Measurements from ENCODE around the gene MAST3.

MAST3 gene

GRCh38 chr19:18165794-18166544, 68.4 kb downstream of the MAST3 start:
- TF ChIP-seq MYC (IDR thresholded peaks at IDR 0.05; ENCODE audit: low read depth, low read length) = no peak
- no peak for TF ChIP-seq POLR2A (IDR thresholded peaks at IDR 0.05; ENCODE audit: extremely low read depth, insufficient read length)
- TF ChIP-seq MAX (IDR thresholded peaks at IDR 0.05; ENCODE audit: low read depth, low read length) = no peak
- no peak for TF ChIP-seq CTCF (IDR thresholded peaks at IDR 0.05; ENCODE audit: low read depth, low read length)
- no peak for DNase-seq (ENCODE audit: low read depth)
- no peak overlapping the region for H3K4me3 ChIP-seq (ENCODE audit: low read depth, low read length)

DNA sequence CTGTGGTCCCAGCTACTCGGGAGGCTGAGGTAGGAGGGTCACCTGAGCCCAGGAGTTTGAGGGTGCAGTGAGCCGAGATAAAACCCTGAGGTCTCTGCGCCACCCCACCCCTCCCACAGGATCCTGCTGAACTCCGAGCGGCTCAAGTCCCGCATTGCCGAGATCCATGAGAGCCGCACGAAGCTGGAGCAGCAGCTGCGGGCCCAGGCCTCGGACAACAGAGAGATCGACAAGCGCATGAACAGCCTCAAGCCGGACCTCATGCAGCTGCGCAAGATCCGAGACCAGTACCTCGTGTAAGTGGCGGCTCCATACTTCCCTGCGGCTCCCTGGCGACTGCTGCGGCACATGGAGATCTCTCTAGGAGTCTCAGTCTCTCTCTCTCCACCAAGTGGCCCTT, 69.4 kb downstream of the MAST3 start:
- DNase-seq (ENCODE audit: low read depth) = no peak
- TF ChIP-seq CTCF (IDR thresholded peaks at IDR 0.05; ENCODE audit: low read depth, low read length) (no peak), MAX (IDR thresholded peaks at IDR 0.05; ENCODE audit: low read depth, low read length) (no peak), POLR2A (IDR thresholded peaks at IDR 0.05; ENCODE audit: extremely low read depth, insufficient read length) (no peak), MYC (IDR thresholded peaks at IDR 0.05; ENCODE audit: low read depth, low read length) (no peak)
- no peak overlapping the region for H3K4me3 ChIP-seq (ENCODE audit: low read depth, low read length)

DNA sequence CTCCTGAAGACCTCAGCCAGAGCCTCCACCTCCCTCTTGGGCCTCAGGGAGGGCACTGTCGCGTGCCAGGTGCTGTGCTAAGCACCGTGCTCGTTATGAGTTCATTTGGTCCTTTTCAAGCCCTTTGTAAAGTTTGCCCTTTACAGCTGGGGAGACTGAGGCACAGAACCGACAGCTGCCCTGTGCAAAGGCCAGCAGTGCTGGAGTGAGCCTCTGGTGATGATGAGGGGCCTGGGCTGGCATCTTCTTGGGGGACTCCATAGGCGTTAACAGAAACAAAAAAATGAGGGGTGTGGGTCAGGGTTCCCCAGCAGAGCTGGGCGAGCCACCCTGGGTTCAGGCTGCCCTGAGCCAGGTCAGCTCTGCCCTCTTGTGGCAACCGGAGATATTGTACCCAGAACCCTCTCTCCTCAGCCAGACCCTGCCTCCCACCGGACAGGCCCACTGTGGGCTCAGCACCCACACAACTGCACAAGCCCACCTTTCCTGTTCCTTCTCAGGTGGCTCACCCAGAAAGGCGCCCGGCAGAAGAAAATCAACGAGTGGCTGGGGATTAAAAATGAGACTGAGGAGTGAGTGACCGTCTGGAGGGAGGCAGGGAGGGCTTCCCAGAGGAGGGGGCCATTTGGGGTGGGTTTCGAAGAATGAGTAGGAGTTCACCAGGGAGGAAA, 70.5 kb downstream of the MAST3 start:
- no peak overlapping the region for H3K4me3 ChIP-seq (ENCODE audit: low read depth, low read length)
- peak; percentile 59 for DNase-seq (ENCODE audit: low read depth)
- TF ChIP-seq MAX (IDR thresholded peaks at IDR 0.05; ENCODE audit: low read depth, low read length) = no peak
- TF ChIP-seq CTCF (IDR thresholded peaks at IDR 0.05; ENCODE audit: low read depth, low read length) = peak; percentile 73

DNA sequence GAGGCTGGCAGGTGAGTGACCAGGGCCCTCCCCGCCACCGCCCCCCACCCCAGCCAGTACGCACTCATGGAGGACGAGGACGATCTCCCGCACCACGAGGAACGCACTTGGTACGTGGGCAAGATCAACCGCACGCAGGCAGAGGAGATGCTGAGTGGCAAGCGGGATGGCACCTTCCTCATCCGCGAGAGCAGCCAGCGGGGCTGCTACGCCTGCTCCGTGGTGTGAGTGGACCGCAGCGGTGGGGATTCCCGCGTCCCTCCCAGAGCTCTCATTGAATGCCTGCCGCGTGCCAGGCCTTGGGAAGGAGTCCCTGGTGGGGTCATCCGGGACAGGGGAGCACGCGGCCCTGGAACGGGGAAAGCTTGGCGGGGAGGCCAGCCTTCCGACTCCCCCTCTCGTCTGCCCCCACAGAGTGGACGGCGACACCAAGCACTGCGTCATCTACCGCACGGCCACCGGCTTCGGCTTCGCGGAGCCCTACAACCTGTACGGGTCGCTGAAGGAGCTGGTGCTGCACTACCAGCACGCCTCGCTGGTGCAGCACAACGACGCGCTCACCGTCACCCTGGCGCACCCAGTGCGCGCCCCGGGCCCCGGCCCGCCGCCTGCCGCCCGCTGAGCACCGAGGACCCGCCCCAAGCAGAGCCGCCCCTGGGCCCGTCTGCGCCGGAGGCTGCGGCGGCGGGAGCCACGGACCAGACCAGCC, 71.2 kb downstream of the MAST3 start:
- no peak for DNase-seq (ENCODE audit: low read depth)
- TF ChIP-seq MYC (IDR thresholded peaks at IDR 0.05; ENCODE audit: low read depth, low read length) = no peak
- no peak for TF ChIP-seq POLR2A (IDR thresholded peaks at IDR 0.05; ENCODE audit: extremely low read depth, insufficient read length)
- TF ChIP-seq CTCF (IDR thresholded peaks at IDR 0.05; ENCODE audit: low read depth, low read length) = no peak
- TF ChIP-seq MAX (IDR thresholded peaks at IDR 0.05; ENCODE audit: low read depth, low read length) = no peak
- no peak overlapping the region for H3K4me3 ChIP-seq (ENCODE audit: low read depth, low read length)

DNA sequence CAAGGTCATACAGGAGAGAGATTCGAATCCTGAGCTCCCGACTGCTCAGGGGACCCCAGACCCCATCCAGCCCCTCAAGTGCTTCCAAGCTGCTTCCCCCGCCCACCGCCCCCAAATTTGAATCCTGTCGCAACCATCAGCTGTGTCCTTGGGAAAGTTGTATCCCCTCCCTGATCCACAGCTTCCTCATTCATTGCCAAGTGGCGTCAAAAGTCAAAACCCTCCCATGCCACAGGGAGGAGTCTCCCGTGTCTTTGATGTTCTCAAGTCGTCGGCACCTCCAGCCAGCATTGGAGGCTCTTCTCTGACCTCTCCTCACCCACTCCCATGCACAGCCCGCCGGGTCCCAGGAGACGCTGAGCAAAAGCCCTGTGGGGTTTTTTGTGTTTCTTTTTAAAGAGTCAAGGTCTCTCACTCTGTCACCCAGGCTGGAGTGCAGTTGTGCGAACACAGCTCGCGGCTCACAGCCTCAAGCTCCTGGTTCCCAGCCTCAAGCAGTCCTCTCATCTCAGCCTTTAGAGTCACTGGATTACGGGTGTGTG, 73.2 kb downstream of the MAST3 start:
- TF ChIP-seq POLR2A (IDR thresholded peaks at IDR 0.05; ENCODE audit: extremely low read depth, insufficient read length) (no peak), MAX (IDR thresholded peaks at IDR 0.05; ENCODE audit: low read depth, low read length) (no peak), CTCF (IDR thresholded peaks at IDR 0.05; ENCODE audit: low read depth, low read length) (no peak), MYC (IDR thresholded peaks at IDR 0.05; ENCODE audit: low read depth, low read length) (no peak)
- DNase-seq (ENCODE audit: low read depth) = peak; percentile 78
- H3K4me3 ChIP-seq (ENCODE audit: low read depth, low read length) = no peak overlapping the region

All from NB4 (cell line).